T-helper 2 cell treated with Interferon-gamma antibody and Interleukin-4, amounts not matched to agents 5 μg/mL and 100 μg/mL, for 36 hours (primary cell): ENCODE results near the gene SRPRA.
A peak's percentile ranks its signal among the peaks of the same experiment; 100 is the strongest.
"Not testable (repeated sequence)": the region's sequence is repeated elsewhere in the genome, so short reads cannot be mapped to it uniquely, and the experiment has no call there.

ENCODE experiments used
- DNase-seq: peaks from one replicate; pipeline ENCODE4 v3.0.0; 2021; ENCODE audit warnings: low spot score
- H3K27ac Mint-ChIP-seq: one replicate; pipeline ENCODE4 v1.8.0; 2021; ENCODE audit warnings: mild to moderate bottlenecking, mixed read lengths
- H3K27me3 Mint-ChIP-seq: one replicate; pipeline ENCODE4 v1.8.0; 2021; ENCODE audit warnings: low read depth, mixed read lengths
- H3K36me3 Mint-ChIP-seq: one replicate; pipeline ENCODE4 v1.8.0; 2021; ENCODE audit warnings: low read depth, mixed read lengths
- H3K4me1 Mint-ChIP-seq: one replicate; pipeline ENCODE4 v1.8.0; 2021; ENCODE audit warnings: low read depth, mixed read lengths
- H3K4me3 Mint-ChIP-seq: one replicate; pipeline ENCODE4 v1.8.0; 2022; ENCODE audit warnings: mild to moderate bottlenecking, moderate library complexity, mixed read lengths
- H3K9me3 Mint-ChIP-seq: one replicate; pipeline ENCODE4 v1.8.0; 2021; ENCODE audit warnings: mixed read lengths

SRPRA gene

GRCh38 chr11:126277780-126278179 lies 9.1 kb upstream of the SRPRA start:
- no peaks in the 10 kb centered on the region for H3K9me3 Mint-ChIP-seq
- peaks cover 25% of the 10 kb centered on the region for H3K4me1 Mint-ChIP-seq
- H3K27me3 Mint-ChIP-seq = no peaks in the 10 kb centered on the region
- H3K36me3 Mint-ChIP-seq = peaks cover 40% of the 10 kb centered on the region
- peak overlapping the region; percentile 41 for H3K27ac Mint-ChIP-seq
- no peak for DNase-seq
- H3K4me3 Mint-ChIP-seq = no peak overlapping the region

DNA sequence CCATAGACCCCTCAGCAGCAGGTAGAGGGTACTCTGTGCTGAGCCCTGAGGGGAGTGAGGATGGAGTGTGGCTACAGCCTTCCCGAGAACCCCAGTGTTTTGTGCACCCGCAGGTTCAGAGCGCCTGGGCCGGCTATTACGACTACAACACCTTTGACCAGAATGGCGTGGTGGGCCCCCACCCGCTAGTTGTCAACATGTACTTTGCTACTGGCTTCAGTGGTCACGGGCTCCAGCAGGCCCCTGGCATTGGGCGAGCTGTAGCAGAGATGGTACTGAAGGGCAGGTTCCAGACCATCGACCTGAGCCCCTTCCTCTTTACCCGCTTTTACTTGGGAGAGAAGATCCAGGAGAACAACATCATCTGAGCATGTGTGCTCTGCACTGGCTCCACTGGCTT lies 8.6 kb upstream of the SRPRA start:
- Mint-ChIP-seq H3K27ac (peak overlapping the region; percentile 41), H3K4me3 (no peak overlapping the region), H3K36me3 (peaks cover 40% of the 10 kb centered on the region), H3K4me1 (peaks cover 22% of the 10 kb centered on the region), H3K9me3 (no peaks in the 10 kb centered on the region), H3K27me3 (no peaks in the 10 kb centered on the region)
- DNase-seq = no peak

DNA sequence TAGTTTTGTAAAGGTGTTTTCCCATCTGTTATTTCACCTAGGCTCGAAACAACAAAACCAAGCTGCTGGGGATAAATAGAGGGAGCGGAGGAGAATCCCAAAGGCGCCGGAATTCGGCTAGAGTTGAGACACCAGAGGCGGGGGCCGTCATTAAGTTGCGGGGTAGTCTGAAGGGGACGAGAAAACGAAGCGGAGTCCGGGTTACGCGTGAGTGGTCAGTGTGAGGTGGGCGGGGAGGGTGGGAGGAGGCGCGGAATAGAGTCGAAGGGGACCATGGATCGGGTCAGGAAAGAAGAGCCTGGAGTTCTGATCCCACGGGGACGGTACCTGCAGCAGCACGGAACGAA lies 361 bp downstream of the SRPRA start:
- H3K4me3 Mint-ChIP-seq = peak overlapping the region; percentile 98
- no peaks in the 10 kb centered on the region for H3K27me3 Mint-ChIP-seq
- H3K9me3 Mint-ChIP-seq = no peaks in the 10 kb centered on the region
- peaks cover 20% of the 10 kb centered on the region for H3K4me1 Mint-ChIP-seq
- peak overlapping the region; percentile 98 for H3K27ac Mint-ChIP-seq
- no peak for DNase-seq
- H3K36me3 Mint-ChIP-seq = peaks cover 56% of the 10 kb centered on the region

DNA sequence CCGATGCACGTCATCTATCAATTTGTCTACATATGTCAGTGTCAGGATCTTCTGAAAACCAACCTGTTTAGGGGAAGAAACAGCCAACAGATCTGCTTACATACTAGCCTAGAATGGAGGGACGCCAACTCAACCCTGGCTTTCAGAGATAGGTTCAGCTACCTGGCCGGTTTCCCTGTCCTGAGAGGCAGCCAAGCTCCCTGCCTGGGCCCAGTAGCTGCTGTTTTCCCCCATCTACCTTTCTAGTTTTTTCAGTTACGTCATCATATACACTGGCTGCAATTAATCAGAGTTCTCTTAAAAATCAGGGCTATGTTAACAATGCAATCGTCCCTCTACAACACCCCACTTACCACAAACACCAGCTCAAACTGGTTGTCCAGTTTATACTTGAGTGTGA lies 1.0 kb downstream of the SRPRA start:
- Mint-ChIP-seq H3K27ac (peak overlapping the region; percentile 98), H3K4me3 (peak overlapping the region; percentile 98), H3K9me3 (no peaks in the 10 kb centered on the region), H3K4me1 (peaks cover 20% of the 10 kb centered on the region), H3K36me3 (peaks cover 59% of the 10 kb centered on the region), H3K27me3 (no peaks in the 10 kb centered on the region)
- DNase-seq = no peak

DNA sequence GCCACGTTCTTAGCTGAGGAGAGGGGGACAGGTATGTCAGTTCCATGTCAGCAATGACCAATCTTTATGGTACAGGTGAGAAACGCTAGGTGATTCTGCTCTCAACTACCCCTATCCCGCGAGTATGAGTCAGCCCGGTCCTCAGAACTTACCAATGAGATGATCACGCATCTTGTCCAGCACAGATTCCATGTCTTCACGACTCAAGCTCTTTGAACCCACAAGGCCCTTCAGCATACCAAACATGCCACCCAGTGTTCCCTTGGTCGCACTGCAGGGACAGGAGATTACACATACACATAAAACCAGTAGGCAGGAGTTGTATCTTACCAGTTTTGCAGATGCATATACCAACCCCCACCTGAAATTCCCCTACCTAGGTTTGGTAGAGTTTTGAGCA lies 2.9 kb downstream of the SRPRA start:
- H3K4me1 Mint-ChIP-seq = peaks cover 20% of the 10 kb centered on the region
- H3K27me3 Mint-ChIP-seq = no peaks in the 10 kb centered on the region
- H3K9me3 Mint-ChIP-seq = no peaks in the 10 kb centered on the region
- no peak overlapping the region for H3K4me3 Mint-ChIP-seq
- no peak overlapping the region for H3K27ac Mint-ChIP-seq
- H3K36me3 Mint-ChIP-seq = peaks cover 62% of the 10 kb centered on the region
- DNase-seq = no peak

DNA sequence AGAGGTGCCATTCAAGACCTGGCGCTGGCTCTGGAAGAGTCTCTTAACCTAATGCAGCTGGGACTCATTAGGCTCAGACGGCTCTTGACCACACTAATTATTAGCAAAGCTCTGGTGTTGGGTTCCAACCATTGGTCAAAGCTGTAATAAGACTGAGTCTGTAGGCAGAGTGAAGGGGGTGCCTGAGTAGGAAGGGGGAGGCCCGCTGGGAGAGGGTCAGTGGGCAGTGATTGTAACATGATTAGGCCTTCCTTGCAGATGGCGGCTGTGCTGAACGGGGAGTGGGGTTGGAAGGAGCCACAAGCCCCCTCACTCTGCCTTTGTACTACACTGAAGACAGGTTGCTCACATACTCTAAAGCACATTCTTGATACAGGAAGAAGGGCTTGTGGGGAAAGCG lies 5.2 kb downstream of the SRPRA start:
- Mint-ChIP-seq H3K4me3 (no peak overlapping the region), H3K36me3 (peaks cover 63% of the 10 kb centered on the region), H3K9me3 (no peaks in the 10 kb centered on the region), H3K27me3 (no peaks in the 10 kb centered on the region), H3K4me1 (peaks cover 7% of the 10 kb centered on the region), H3K27ac (no peak overlapping the region)
- no peak for DNase-seq

- Mint-ChIP-seq H3K4me3 (no peak overlapping the region), H3K4me1 (peaks cover 3% of the 10 kb centered on the region), H3K27me3 (no peaks in the 10 kb centered on the region), H3K27ac (no peak overlapping the region), H3K36me3 (peaks cover 54% of the 10 kb centered on the region), H3K9me3 (no peaks in the 10 kb centered on the region)
- no peak for DNase-seq
Observed at GRCh38 chr11:126262216-126262615, 6.5 kb downstream of the SRPRA start.

- Mint-ChIP-seq H3K27me3 (no peaks in the 10 kb centered on the region), H3K36me3 (peaks cover 20% of the 10 kb centered on the region), H3K27ac (no peak overlapping the region), H3K4me3 (no peak overlapping the region), H3K4me1 (no peaks in the 10 kb centered on the region), H3K9me3 (no peaks in the 10 kb centered on the region)
- DNase-seq = no peak
Observed at GRCh38 chr11:126257764-126258163, 10.9 kb downstream of the SRPRA start.

- peaks cover 20% of the 10 kb centered on the region for H3K36me3 Mint-ChIP-seq
- no peak for DNase-seq
Observed at GRCh38 chr11:126257144-126257543, 11.6 kb downstream of the SRPRA start.

GRCh38 chr11:126256216-126256615 lies 12.5 kb downstream of the SRPRA start:
- Mint-ChIP-seq H3K9me3 (no peaks in the 10 kb centered on the region), H3K4me3 (no peak overlapping the region), H3K27me3 (no peaks in the 10 kb centered on the region), H3K36me3 (peaks cover 14% of the 10 kb centered on the region), H3K27ac (no peak overlapping the region), H3K4me1 (no peaks in the 10 kb centered on the region)
- DNase-seq = no peak

More at GRCh38 chr11:126257144-126257543, 11.6 kb downstream of the SRPRA start:
- H3K4me1 Mint-ChIP-seq = no peaks in the 10 kb centered on the region
- no peaks in the 10 kb centered on the region for H3K9me3 Mint-ChIP-seq
- no peak overlapping the region for H3K4me3 Mint-ChIP-seq
- H3K27ac Mint-ChIP-seq = no peak overlapping the region
- H3K27me3 Mint-ChIP-seq = no peaks in the 10 kb centered on the region

GRCh38 chr11:126255507-126255906 lies 13.2 kb downstream of the SRPRA start:
- not testable (repeated sequence) for H3K4me1 Mint-ChIP-seq, DNase-seq, H3K9me3 Mint-ChIP-seq, H3K27ac Mint-ChIP-seq, H3K27me3 Mint-ChIP-seq, H3K4me3 Mint-ChIP-seq
- peaks cover 13% of the 10 kb centered on the region for H3K36me3 Mint-ChIP-seq

- Mint-ChIP-seq H3K36me3 (peaks cover 11% of the 10 kb centered on the region), H3K4me1 (no peaks in the 10 kb centered on the region), H3K27me3 (no peaks in the 10 kb centered on the region), H3K9me3 (no peaks in the 10 kb centered on the region), H3K4me3 (no peak overlapping the region), H3K27ac (no peak overlapping the region)
- DNase-seq = no peak
Observed at GRCh38 chr11:126254819-126255218, 13.9 kb downstream of the SRPRA start.

DNA sequence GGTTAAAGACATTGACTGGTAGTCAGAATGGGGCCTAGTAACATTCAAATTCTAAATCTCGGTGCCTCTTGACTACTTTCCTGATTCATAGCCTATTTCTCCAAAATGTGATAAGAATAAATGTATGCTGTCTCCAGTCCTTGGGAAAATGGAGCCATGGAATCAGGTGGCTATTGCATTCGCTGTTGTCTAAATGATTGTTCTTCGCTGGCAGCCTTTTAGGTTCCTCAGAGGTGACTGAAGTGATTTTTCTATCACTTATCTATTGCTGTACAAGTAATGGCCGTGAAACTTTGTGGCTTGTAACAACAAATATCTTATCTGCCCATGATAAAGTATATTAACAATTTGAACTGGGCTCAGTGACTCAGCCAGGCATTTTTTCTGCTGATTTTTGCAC lies 15.4 kb downstream of the SRPRA start:
- no peaks in the 10 kb centered on the region for H3K4me1 Mint-ChIP-seq
- no peak for DNase-seq
- no peak overlapping the region for H3K27ac Mint-ChIP-seq
- H3K36me3 Mint-ChIP-seq = peaks cover 7% of the 10 kb centered on the region
- no peaks in the 10 kb centered on the region for H3K27me3 Mint-ChIP-seq
- H3K4me3 Mint-ChIP-seq = no peak overlapping the region
- H3K9me3 Mint-ChIP-seq = no peaks in the 10 kb centered on the region

DNA sequence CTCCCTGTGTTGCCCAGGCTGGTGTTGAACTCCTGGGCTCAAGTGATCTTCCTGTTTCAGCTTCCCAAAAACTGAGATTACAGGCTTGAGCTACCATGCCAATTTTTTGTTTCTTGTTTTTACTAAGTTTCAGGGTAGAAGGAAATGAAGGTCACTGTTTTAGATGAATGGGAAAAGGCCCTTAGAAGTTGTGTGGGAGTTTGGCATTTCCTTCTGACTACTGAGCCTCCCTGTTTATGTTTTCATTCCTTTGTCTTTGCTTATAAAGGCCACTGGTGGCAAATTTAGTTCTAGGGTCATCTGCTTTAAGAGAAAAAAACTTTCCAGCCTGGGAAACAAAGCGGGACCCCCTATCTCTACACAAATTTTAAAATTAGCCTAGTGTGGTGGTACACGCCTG lies 22.1 kb downstream of the SRPRA start:
- no peaks in the 10 kb centered on the region for H3K9me3 Mint-ChIP-seq
- DNase-seq = no peak
- H3K27ac Mint-ChIP-seq = no peak overlapping the region
- H3K27me3 Mint-ChIP-seq = no peaks in the 10 kb centered on the region
- H3K4me1 Mint-ChIP-seq = no peaks in the 10 kb centered on the region
- H3K36me3 Mint-ChIP-seq = peaks cover 3% of the 10 kb centered on the region
- H3K4me3 Mint-ChIP-seq = no peak overlapping the region

DNA sequence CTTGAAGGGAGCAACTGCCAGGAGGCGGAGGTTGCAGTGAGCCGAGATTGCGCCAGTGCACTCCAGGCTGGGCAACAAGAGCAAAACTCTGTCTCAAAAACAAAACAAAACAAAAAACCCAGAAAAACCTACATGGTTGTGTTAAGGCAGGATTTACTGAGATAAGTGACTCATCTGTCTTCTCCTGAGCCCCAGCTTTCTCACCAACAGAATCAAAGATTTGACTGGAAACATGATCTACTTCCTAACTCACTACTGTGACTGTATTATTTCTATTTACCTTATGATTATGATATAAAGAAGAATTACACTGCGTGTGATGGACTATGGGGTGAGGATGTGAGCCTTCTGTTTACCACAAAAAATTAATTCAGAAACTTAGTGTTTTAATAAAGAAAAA lies 35.3 kb downstream of the SRPRA start:
- Mint-ChIP-seq H3K27me3 (no peaks in the 10 kb centered on the region), H3K27ac (no peak overlapping the region), H3K36me3 (peaks cover 8% of the 10 kb centered on the region), H3K9me3 (no peaks in the 10 kb centered on the region), H3K4me1 (peaks cover 2% of the 10 kb centered on the region), H3K4me3 (no peak overlapping the region)
- no peak for DNase-seq
